ENCODE measurements around the gene C20orf173.

The C20orf173 gene

DNA sequence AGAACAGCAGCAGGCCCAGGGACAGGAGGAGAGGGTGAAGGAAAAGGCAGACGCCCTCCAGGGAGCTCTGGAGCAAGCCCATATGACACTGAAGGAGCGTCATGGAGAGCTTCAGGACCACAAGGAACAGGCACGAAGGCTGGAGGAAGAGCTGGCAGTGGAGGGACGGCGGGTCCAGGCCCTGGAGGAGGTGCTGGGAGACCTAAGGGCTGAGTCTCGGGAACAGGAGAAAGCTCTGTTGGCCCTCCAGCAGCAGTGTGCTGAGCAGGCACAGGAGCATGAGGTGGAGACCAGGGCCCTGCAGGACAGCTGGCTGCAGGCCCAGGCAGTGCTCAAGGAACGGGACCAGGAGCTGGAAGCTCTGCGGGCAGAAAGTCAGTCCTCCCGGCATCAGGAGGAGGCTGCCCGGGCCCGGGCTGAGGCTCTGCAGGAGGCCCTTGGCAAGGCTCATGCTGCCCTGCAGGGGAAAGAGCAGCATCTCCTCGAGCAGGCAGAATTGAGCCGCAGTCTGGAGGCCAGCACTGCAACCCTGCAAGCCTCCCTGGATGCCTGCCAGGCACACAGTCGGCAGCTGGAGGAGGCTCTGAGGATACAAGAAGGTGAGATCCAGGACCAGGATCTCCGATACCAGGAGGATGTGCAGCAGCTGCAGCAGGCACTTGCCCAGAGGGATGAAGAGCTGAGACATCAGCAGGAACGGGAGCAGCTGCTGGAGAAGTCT lies 25.5 kb downstream of the C20orf173 start:
- no peaks in the 10 kb centered on the region for H3K9me3 ChIP-seq (ENCODE audit: control insufficient read depth, insufficient read depth, low read length)
- H3K4me1 ChIP-seq (ENCODE audit: control insufficient read depth, insufficient read depth, low read length), result no peaks in the 10 kb centered on the region
- no peak overlapping the region for H3K4me3 ChIP-seq (ENCODE audit: low read depth, low read length)
- H3K36me3 ChIP-seq (ENCODE audit: control insufficient read depth, insufficient read depth, low read length), result peaks cover 34% of the 10 kb centered on the region
- H3K9ac ChIP-seq (ENCODE audit: low read depth, low read length), result no peak overlapping the region
- no peaks in the 10 kb centered on the region for H3K27me3 ChIP-seq (ENCODE audit: control insufficient read depth, insufficient read depth, low read length)

DNA sequence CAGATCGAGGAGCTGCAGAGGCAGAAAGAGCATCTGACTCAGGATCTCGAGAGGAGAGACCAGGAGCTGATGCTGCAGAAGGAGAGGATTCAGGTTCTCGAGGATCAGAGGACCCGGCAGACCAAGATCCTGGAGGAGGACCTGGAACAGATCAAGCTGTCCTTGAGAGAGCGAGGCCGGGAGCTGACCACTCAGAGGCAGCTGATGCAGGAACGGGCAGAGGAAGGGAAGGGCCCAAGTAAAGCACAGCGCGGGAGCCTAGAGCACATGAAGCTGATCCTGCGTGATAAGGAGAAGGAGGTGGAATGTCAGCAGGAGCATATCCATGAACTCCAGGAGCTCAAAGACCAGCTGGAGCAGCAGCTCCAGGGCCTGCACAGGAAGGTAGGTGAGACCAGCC lies 26.2 kb downstream of the C20orf173 start:
- no peak overlapping the region for H3K9ac ChIP-seq (ENCODE audit: low read depth, low read length)
- H3K27me3 ChIP-seq (ENCODE audit: control insufficient read depth, insufficient read depth, low read length), result no peaks in the 10 kb centered on the region
- peaks cover 33% of the 10 kb centered on the region for H3K36me3 ChIP-seq (ENCODE audit: control insufficient read depth, insufficient read depth, low read length)
- no peaks in the 10 kb centered on the region for H3K9me3 ChIP-seq (ENCODE audit: control insufficient read depth, insufficient read depth, low read length)
- H3K4me1 ChIP-seq (ENCODE audit: control insufficient read depth, insufficient read depth, low read length), result no peaks in the 10 kb centered on the region
- no peak overlapping the region for H3K4me3 ChIP-seq (ENCODE audit: low read depth, low read length)

GRCh38 chr20:35502352-35502751 lies 27.1 kb downstream of the C20orf173 start:
- Histone ChIP-seq H3K4me1 (ENCODE audit: control insufficient read depth, insufficient read depth, low read length) (no peaks in the 10 kb centered on the region), H3K9ac (ENCODE audit: low read depth, low read length) (no peak overlapping the region), H3K36me3 (ENCODE audit: control insufficient read depth, insufficient read depth, low read length) (peaks cover 37% of the 10 kb centered on the region), H3K9me3 (ENCODE audit: control insufficient read depth, insufficient read depth, low read length) (no peaks in the 10 kb centered on the region), H3K4me3 (ENCODE audit: low read depth, low read length) (no peak overlapping the region), H3K27me3 (ENCODE audit: control insufficient read depth, insufficient read depth, low read length) (no peaks in the 10 kb centered on the region)

DNA sequence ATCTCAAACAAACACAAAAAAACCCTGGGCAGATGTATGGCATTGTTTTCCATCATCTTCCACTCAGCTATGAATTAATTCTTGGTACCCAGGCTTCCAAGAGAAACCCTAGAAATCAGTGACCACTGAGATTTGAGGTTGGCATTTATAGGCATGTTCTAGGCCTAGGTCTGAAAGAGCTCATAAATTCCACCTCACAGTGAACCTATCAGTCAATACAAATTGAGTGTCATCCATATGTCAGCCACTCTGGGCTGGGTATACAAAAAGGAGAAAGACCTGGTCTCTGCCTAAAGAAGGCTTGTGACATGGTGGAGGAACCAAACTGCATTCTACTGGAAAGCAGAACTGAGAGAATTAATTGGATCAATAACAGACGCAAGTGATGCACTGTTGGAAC lies 30.2 kb downstream of the C20orf173 start:
- Histone ChIP-seq H3K36me3 (ENCODE audit: control insufficient read depth, insufficient read depth, low read length) (peaks cover 46% of the 10 kb centered on the region), H3K27me3 (ENCODE audit: control insufficient read depth, insufficient read depth, low read length) (no peaks in the 10 kb centered on the region), H3K4me3 (ENCODE audit: low read depth, low read length) (no peak overlapping the region), H3K9ac (ENCODE audit: low read depth, low read length) (no peak overlapping the region), H3K9me3 (ENCODE audit: control insufficient read depth, insufficient read depth, low read length) (no peaks in the 10 kb centered on the region), H3K4me1 (ENCODE audit: control insufficient read depth, insufficient read depth, low read length) (no peaks in the 10 kb centered on the region)

- Histone ChIP-seq H3K9ac (ENCODE audit: low read depth, low read length) (no peak overlapping the region), H3K9me3 (ENCODE audit: control insufficient read depth, insufficient read depth, low read length) (no peaks in the 10 kb centered on the region), H3K36me3 (ENCODE audit: control insufficient read depth, insufficient read depth, low read length) (peaks cover 36% of the 10 kb centered on the region), H3K4me3 (ENCODE audit: low read depth, low read length) (no peak overlapping the region), H3K4me1 (ENCODE audit: control insufficient read depth, insufficient read depth, low read length) (no peaks in the 10 kb centered on the region), H3K27me3 (ENCODE audit: control insufficient read depth, insufficient read depth, low read length) (no peaks in the 10 kb centered on the region)
Observed at GRCh38 chr20:35497780-35498189, 31.7 kb downstream of the C20orf173 start.

GRCh38 chr20:35497320-35497719 lies 32.1 kb downstream of the C20orf173 start:
- no peaks in the 10 kb centered on the region for H3K9me3 ChIP-seq (ENCODE audit: control insufficient read depth, insufficient read depth, low read length)
- no peak overlapping the region for H3K9ac ChIP-seq (ENCODE audit: low read depth, low read length)
- no peak overlapping the region for H3K4me3 ChIP-seq (ENCODE audit: low read depth, low read length)
- H3K4me1 ChIP-seq (ENCODE audit: control insufficient read depth, insufficient read depth, low read length), result no peaks in the 10 kb centered on the region
- peaks cover 31% of the 10 kb centered on the region for H3K36me3 ChIP-seq (ENCODE audit: control insufficient read depth, insufficient read depth, low read length)
- H3K27me3 ChIP-seq (ENCODE audit: control insufficient read depth, insufficient read depth, low read length), result no peaks in the 10 kb centered on the region

DNA sequence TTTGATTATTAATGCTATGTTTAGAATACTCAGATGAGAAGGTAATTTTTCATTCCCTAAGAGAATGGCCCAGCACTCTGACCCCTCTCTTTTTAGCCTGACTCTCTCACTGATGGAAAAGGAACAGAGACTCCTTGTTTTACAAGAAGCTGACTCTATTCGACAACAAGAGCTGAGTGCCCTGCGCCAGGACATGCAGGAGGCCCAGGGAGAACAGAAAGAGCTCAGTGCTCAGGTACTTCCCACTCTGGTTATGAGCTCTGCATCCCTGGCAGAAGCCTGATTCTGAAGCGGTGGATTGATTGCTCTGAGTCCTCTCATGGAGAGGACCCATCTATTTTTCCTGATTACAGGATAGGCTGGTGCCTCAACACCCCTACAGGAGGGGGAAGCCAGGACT lies 33.0 kb downstream of the C20orf173 start:
- Histone ChIP-seq H3K9me3 (ENCODE audit: control insufficient read depth, insufficient read depth, low read length) (no peaks in the 10 kb centered on the region), H3K9ac (ENCODE audit: low read depth, low read length) (no peak overlapping the region), H3K4me1 (ENCODE audit: control insufficient read depth, insufficient read depth, low read length) (no peaks in the 10 kb centered on the region), H3K36me3 (ENCODE audit: control insufficient read depth, insufficient read depth, low read length) (peaks cover 24% of the 10 kb centered on the region), H3K27me3 (ENCODE audit: control insufficient read depth, insufficient read depth, low read length) (no peaks in the 10 kb centered on the region), H3K4me3 (ENCODE audit: low read depth, low read length) (no peak overlapping the region)

DNA sequence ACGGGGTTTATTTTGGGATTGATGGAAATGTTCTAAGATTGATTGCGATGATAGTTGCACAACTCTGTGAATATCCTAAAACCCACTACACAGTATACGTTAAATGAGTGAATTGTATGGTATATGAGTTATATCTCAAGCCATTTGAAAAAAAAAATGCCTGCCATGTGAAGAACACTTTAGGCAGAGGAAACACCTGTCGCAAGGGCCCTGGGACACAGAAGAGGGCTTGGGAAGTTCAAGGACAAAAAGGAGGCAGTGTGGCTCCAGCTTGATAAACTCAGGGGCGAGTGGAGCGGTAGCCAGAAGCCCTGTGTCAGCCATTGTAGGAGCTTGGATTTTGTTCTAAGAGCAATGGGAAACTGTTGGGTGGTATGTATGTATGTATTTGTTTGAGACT lies 37.1 kb downstream of the C20orf173 start:
- Histone ChIP-seq H3K36me3 (ENCODE audit: control insufficient read depth, insufficient read depth, low read length) (peaks cover 30% of the 10 kb centered on the region), H3K9ac (ENCODE audit: low read depth, low read length) (no peak overlapping the region), H3K9me3 (ENCODE audit: control insufficient read depth, insufficient read depth, low read length) (no peaks in the 10 kb centered on the region), H3K4me1 (ENCODE audit: control insufficient read depth, insufficient read depth, low read length) (no peaks in the 10 kb centered on the region), H3K27me3 (ENCODE audit: control insufficient read depth, insufficient read depth, low read length) (no peaks in the 10 kb centered on the region), H3K4me3 (ENCODE audit: low read depth, low read length) (no peak overlapping the region)

- no peaks in the 10 kb centered on the region for H3K9me3 ChIP-seq (ENCODE audit: control insufficient read depth, insufficient read depth, low read length)
- no peaks in the 10 kb centered on the region for H3K27me3 ChIP-seq (ENCODE audit: control insufficient read depth, insufficient read depth, low read length)
- H3K9ac ChIP-seq (ENCODE audit: low read depth, low read length), result no peak overlapping the region
- no peak overlapping the region for H3K4me3 ChIP-seq (ENCODE audit: low read depth, low read length)
- no peaks in the 10 kb centered on the region for H3K4me1 ChIP-seq (ENCODE audit: control insufficient read depth, insufficient read depth, low read length)
- peaks cover 26% of the 10 kb centered on the region for H3K36me3 ChIP-seq (ENCODE audit: control insufficient read depth, insufficient read depth, low read length)
Observed at GRCh38 chr20:35491823-35492222, 37.6 kb downstream of the C20orf173 start.

- Histone ChIP-seq H3K27me3 (ENCODE audit: control insufficient read depth, insufficient read depth, low read length) (no peaks in the 10 kb centered on the region), H3K4me3 (ENCODE audit: low read depth, low read length) (no peak overlapping the region), H3K36me3 (ENCODE audit: control insufficient read depth, insufficient read depth, low read length) (peaks cover 20% of the 10 kb centered on the region), H3K9me3 (ENCODE audit: control insufficient read depth, insufficient read depth, low read length) (no peaks in the 10 kb centered on the region), H3K9ac (ENCODE audit: low read depth, low read length) (no peak overlapping the region), H3K4me1 (ENCODE audit: control insufficient read depth, insufficient read depth, low read length) (no peaks in the 10 kb centered on the region)
Observed at GRCh38 chr20:35490736-35491181, 38.7 kb downstream of the C20orf173 start.

DNA sequence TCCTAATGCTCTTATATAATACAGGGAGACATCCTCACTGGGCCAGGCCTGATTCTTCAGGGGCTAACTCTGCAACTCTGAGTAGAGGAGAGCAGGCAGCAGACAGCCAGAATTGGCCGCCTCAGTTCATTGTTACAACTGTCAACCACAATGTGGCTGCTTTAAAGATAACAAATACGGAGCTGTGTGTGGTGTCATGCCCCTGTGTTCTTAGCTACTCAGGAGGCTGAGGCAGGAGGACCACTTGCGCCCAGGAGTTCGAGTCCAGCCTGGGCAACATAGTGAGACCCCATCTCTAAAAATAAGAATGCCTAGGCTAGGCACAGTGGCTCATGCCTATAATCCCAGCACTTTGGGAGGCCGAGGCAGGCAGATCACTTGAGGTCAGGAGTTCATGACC lies 39.7 kb downstream of the C20orf173 start:
- Histone ChIP-seq H3K9ac (ENCODE audit: low read depth, low read length) (no peak overlapping the region), H3K4me1 (ENCODE audit: control insufficient read depth, insufficient read depth, low read length) (no peaks in the 10 kb centered on the region), H3K9me3 (ENCODE audit: control insufficient read depth, insufficient read depth, low read length) (no peaks in the 10 kb centered on the region), H3K36me3 (ENCODE audit: control insufficient read depth, insufficient read depth, low read length) (peaks cover 19% of the 10 kb centered on the region), H3K4me3 (ENCODE audit: low read depth, low read length) (no peak overlapping the region), H3K27me3 (ENCODE audit: control insufficient read depth, insufficient read depth, low read length) (no peaks in the 10 kb centered on the region)

DNA sequence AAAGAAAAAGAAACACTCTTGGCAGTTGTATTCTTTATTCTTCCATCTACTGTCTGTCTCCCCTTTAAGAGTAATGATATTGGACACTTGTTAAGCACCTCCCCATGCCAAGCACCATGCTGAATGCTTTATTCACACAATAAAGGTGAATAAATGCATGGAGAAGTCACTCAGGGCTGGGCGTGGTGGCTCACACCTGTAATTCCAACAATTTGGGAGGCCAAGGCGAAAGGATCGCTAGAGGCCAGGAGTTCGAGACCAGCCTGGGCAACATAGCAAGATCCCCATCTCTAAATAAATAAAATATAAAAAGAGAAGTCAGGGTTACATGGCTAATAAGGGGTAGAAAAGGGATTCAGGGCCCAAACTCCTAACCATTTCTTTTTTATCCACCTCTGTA lies 42.0 kb downstream of the C20orf173 start:
- Histone ChIP-seq H3K9ac (ENCODE audit: low read depth, low read length) (no peak overlapping the region), H3K9me3 (ENCODE audit: control insufficient read depth, insufficient read depth, low read length) (no peaks in the 10 kb centered on the region), H3K27me3 (ENCODE audit: control insufficient read depth, insufficient read depth, low read length) (no peaks in the 10 kb centered on the region), H3K36me3 (ENCODE audit: control insufficient read depth, insufficient read depth, low read length) (peaks cover 9% of the 10 kb centered on the region), H3K4me3 (ENCODE audit: low read depth, low read length) (no peak overlapping the region), H3K4me1 (ENCODE audit: control insufficient read depth, insufficient read depth, low read length) (no peaks in the 10 kb centered on the region)
